ENCODE data around the gene CAPN13. TPM values are rescaled to one million over a fixed set of nuclear protein-coding genes. Genes with fewer than 3 reads are reported as not detected.

CAPN13 gene
- total and polyA plus RNA-seq, 2 experiments from 2014 or later = 0.50 to 0.94 TPM

DNA sequence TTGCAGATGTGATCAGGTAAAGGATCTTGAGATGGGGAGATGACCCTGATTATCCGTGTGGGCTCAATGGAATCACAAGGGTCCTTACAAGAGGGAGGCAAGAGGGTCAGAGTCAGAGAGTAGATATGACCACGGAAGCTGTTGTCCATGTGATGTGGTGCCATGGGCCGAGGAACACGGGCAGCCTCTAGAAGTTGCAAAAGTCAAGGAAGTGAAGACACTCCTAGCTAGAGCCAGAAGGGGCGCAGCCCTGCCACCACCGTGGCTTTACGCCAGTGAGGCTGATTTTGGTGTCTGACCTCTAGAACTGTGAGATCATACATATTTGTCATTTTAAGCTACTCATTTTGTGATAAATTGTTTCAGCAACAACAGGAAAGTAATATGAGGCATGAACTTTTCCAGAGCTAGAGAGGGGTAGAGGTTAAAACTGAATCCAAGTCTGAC lies 114.4 kb downstream of the CAPN13 start:
- Mint-ChIP-seq H3K4me3 (no peak overlapping the region), H3K36me3 (ENCODE audit: low read depth) (peaks cover 4% of the 10 kb centered on the region; the same call in 2 of the 3 replicates), H3K9me3 (peaks cover 13% of the 10 kb centered on the region), H3K4me1 (no peaks in the 10 kb centered on the region; the same call in 2 of the 3 replicates), H3K27ac (no peak overlapping the region), H3K27me3 (ENCODE audit: insufficient read depth, low read depth, poor library complexity) (peaks cover 7% of the 10 kb centered on the region)
- Histone ChIP-seq H3K27ac (ENCODE audit: low read depth) (no peak overlapping the region), H3K27me3 (ENCODE audit: insufficient read depth) (no peaks in the 10 kb centered on the region), H3K79me2 (replicated peaks; ENCODE audit: insufficient read depth) (no peaks in the 10 kb centered on the region), H3K4me2 (no peak overlapping the region), H2AFZ (no peak overlapping the region), H3K4me3 (no peak overlapping the region), H3F3A (replicated peaks; ENCODE audit: low read depth) (no peaks in the 10 kb centered on the region), H3K4me1 (ENCODE audit: insufficient read depth) (peaks cover 2% of the 10 kb centered on the region; the same call in 1 of the 2 replicates), H4K20me1 (replicated peaks; ENCODE audit: insufficient read depth) (no peaks in the 10 kb centered on the region), H3K36me3 (ENCODE audit: insufficient read depth) (peaks cover 3% of the 10 kb centered on the region; the same call in 1 of the 2 replicates), H3K9me2 (ENCODE audit: insufficient read depth) (no peaks in the 10 kb centered on the region)
- TF ChIP-seq POLR2AphosphoS5 (IDR thresholded peaks at IDR 0.05; ENCODE audit: low read depth) (no peak), EZH2 (IDR thresholded peaks at IDR 0.05; ENCODE audit: low read depth, unreplicated experiment) (no peak), ETS1 (IDR thresholded peaks at IDR 0.05) (no peak), EZH2phosphoT487 (IDR thresholded peaks at IDR 0.05; ENCODE audit: unreplicated experiment) (no peak)
- TF ChIP-seq, protein P1, sequence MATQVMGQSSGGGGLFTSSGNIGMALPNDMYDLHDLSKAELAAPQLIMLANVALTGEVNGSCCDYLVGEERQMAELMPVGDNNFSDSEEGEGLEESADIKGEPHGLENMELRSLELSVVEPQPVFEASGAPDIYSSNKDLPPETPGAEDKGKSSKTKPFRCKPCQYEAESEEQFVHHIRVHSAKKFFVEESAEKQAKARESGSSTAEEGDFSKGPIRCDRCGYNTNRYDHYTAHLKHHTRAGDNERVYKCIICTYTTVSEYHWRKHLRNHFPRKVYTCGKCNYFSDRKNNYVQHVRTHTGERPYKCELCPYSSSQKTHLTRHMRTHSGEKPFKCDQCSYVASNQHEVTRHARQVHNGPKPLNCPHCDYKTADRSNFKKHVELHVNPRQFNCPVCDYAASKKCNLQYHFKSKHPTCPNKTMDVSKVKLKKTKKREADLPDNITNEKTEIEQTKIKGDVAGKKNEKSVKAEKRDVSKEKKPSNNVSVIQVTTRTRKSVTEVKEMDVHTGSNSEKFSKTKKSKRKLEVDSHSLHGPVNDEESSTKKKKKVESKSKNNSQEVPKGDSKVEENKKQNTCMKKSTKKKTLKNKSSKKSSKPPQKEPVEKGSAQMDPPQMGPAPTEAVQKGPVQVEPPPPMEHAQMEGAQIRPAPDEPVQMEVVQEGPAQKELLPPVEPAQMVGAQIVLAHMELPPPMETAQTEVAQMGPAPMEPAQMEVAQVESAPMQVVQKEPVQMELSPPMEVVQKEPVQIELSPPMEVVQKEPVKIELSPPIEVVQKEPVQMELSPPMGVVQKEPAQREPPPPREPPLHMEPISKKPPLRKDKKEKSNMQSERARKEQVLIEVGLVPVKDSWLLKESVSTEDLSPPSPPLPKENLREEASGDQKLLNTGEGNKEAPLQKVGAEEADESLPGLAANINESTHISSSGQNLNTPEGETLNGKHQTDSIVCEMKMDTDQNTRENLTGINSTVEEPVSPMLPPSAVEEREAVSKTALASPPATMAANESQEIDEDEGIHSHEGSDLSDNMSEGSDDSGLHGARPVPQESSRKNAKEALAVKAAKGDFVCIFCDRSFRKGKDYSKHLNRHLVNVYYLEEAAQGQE (IDR thresholded peaks at IDR 0.05; ENCODE audit: unreplicated experiment) = no peak
- TF ChIP-seq, protein P2, sequence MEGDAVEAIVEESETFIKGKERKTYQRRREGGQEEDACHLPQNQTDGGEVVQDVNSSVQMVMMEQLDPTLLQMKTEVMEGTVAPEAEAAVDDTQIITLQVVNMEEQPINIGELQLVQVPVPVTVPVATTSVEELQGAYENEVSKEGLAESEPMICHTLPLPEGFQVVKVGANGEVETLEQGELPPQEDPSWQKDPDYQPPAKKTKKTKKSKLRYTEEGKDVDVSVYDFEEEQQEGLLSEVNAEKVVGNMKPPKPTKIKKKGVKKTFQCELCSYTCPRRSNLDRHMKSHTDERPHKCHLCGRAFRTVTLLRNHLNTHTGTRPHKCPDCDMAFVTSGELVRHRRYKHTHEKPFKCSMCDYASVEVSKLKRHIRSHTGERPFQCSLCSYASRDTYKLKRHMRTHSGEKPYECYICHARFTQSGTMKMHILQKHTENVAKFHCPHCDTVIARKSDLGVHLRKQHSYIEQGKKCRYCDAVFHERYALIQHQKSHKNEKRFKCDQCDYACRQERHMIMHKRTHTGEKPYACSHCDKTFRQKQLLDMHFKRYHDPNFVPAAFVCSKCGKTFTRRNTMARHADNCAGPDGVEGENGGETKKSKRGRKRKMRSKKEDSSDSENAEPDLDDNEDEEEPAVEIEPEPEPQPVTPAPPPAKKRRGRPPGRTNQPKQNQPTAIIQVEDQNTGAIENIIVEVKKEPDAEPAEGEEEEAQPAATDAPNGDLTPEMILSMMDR (conservative IDR thresholded peaks at IDR 0.05; ENCODE audit: low read depth in 2 of 2) = no peak
- DNase-seq (ENCODE audit: low spot score) (no peak), ATAC-seq (no peak)
